Ovary (tissue), 9 donors: ENCODE results near the gene P4HTM. TPM values are rescaled to one million over a fixed set of nuclear protein-coding genes. Genes with fewer than 3 reads are reported as not detected.

Experiments used
- DNase-seq, 5 donors: peaks; one replicate each; pipeline ENCODE4 v3.0.0-alpha.2; 2019 to 2020
- H3K27ac ChIP-seq, 2 donors: fragments of 200-600 bp; one replicate each; pipeline versions ENCODE4 v1.5.1 to v1.8.0; 2019 to 2022
- H3K27me3 ChIP-seq: fragments of 200-600 bp; one replicate; pipeline ENCODE4 v1.8.0; 2022
- H3K36me3 ChIP-seq: fragments of 200-600 bp; sonication (generic); one replicate; pipeline ENCODE4 v1.5.1; 2019
- H3K4me1 ChIP-seq: one replicate; pipeline ENCODE4 v1.8.1; 2013; ENCODE audit warnings: mild to moderate bottlenecking, moderate library complexity; ENCODE audit not compliant: insufficient read depth
- H3K4me3 ChIP-seq: fragments of 200-600 bp; sonication (generic); one replicate; pipeline ENCODE4 v1.5.1; 2017
- H3K9me3 ChIP-seq, 2 donors: fragments of 200-600 bp in 1 of 2; sonication (generic) in 1 of 2; one replicate each; pipeline versions ENCODE4 v1.5.1 to v1.8.1; 2013 to 2019; ENCODE audit warnings: mild to moderate bottlenecking in 1 of 2, moderate library complexity in 1 of 2
- EP300 ChIP-seq: sonication (generic); formaldehyde crosslinking; IDR thresholded peaks from one replicate; pipeline ENCODE4 v1.6.1; 2017; ENCODE audit warnings: antibody characterized with exemption
- POLR2A ChIP-seq: fragments of 450-650 bp; IDR thresholded peaks from one replicate; pipeline ENCODE4 v1.6.1; 2017; ENCODE audit warnings: antibody characterized with exemption, mild to moderate bottlenecking, moderate library complexity
- WGBS, 3 donors: extraction: QIAGEN DNeasy Blood & Tissue Kit in 1 of 3; methylation state at CpG; one replicate each; pipeline versions ENCODE4 v1.1.5 to v1.1.7; 2013 to 2017; 5-methylcytosine and 5-hydroxymethylcytosine counted together
- intact Hi-C, 4 donors: fragments of 100-400 bp; cut with DNase I; formaldehyde crosslinking; loops; one replicate each; pipeline versions ENCODE4 v1.11.0 to v1.15.1; 2022 to 2023
- polyA plus RNA-seq, 2 donors: library from polyadenylated mRNA; stranded (reverse); fragments of 200-250 nt in 1 of 2; fragments of 350-450 nt in 1 of 2; fragmentation: Illumina TruSeq in 1 of 2; extraction: RNeasy Lipid Tissue Mini Kit (QIAGEN cat#74804) in 1 of 2; gene quantifications; one replicate each; pipeline ENCODE4 v1.2.3, GENCODE V29; 2013 to 2014
- total RNA-seq, 7 donors: library from RNA; depleted of rRNA in 2 of 7; stranded (reverse); fragments of >200 nt in 2 of 7; fragmentation: NEBNext Ultra II Directional in 3 of 7; extraction: Animal tissue kit (Norgen Biotek cat#: 25700) in 3 of 7; gene quantifications; one replicate each; pipeline versions ENCODE4 v1.1.0 to v1.2.4, GENCODE V29; 2016 to 2023
- TF ChIP-seq, protein P1 (sequence below), 3 donors: fragments of 450-650 bp in 2 of 3; fragments of 200-600 bp in 1 of 3; IDR thresholded peaks; one replicate each; pipeline versions ENCODE4 v1.5.1 to v1.8.0; 2016 to 2022; ENCODE audit warnings: antibody characterized with exemption in 3 of 3, mild to moderate bottlenecking in 1 of 3
- donor health status: DM: no; HTN: no; CAD: no; lungs with moderate emphysema.
- donor health status: DM: no; HTN: no; CAD: no.
- donor health status: Bipolar disorder and iron deficiency.
- donor health status: DM: yes; HTN: yes; CAD: no.
- donor health status: DM: no; HTN: no; CAD: no.
- donor health status: DM: yes; HTN: yes; CAD: no.

P4HTM gene
- total and polyA plus RNA-seq, 9 donors, result 16.6 to 125 (median 41.0) TPM

DNA sequence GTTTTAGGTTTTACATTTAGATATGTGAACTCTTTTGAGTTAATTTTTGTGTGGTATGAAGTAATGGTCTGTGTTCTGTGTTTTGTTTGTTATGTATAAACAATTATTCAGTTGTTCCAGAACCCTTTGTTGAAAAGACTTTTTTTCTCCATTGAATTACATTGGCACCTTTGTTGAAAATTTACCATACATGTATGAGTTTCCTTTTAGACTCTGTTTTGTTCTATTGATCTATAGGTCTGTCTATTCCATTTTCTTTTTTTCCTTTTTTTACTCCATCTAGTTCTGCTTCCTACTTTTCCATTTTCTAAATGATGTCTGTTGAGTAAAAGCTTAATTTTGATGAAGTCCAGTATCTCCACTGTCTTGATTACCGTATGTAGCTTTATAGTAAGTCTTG lies 40.0 kb upstream of the P4HTM start:
- intact Hi-C loops, result no loop called here
- no peak for DNase-seq
- H3K27me3 ChIP-seq, result no peaks in the 10 kb centered on the region
- no peak overlapping the region for H3K27ac ChIP-seq
- no peak overlapping the region for H3K4me3 ChIP-seq
- no peaks in the 10 kb centered on the region for H3K4me1 ChIP-seq
- TF ChIP-seq, protein P1, sequence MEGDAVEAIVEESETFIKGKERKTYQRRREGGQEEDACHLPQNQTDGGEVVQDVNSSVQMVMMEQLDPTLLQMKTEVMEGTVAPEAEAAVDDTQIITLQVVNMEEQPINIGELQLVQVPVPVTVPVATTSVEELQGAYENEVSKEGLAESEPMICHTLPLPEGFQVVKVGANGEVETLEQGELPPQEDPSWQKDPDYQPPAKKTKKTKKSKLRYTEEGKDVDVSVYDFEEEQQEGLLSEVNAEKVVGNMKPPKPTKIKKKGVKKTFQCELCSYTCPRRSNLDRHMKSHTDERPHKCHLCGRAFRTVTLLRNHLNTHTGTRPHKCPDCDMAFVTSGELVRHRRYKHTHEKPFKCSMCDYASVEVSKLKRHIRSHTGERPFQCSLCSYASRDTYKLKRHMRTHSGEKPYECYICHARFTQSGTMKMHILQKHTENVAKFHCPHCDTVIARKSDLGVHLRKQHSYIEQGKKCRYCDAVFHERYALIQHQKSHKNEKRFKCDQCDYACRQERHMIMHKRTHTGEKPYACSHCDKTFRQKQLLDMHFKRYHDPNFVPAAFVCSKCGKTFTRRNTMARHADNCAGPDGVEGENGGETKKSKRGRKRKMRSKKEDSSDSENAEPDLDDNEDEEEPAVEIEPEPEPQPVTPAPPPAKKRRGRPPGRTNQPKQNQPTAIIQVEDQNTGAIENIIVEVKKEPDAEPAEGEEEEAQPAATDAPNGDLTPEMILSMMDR (IDR thresholded peaks at IDR 0.05), result no peak
- TF ChIP-seq POLR2A (no peak), EP300 (no peak)
- H3K36me3 ChIP-seq, result no peaks in the 10 kb centered on the region
- WGBS, 3 donors, result 87 to 92% (median 89%) methylated on average over 1 of the region's 1 CpG
- no peaks in the 10 kb centered on the region for H3K9me3 ChIP-seq

DNA sequence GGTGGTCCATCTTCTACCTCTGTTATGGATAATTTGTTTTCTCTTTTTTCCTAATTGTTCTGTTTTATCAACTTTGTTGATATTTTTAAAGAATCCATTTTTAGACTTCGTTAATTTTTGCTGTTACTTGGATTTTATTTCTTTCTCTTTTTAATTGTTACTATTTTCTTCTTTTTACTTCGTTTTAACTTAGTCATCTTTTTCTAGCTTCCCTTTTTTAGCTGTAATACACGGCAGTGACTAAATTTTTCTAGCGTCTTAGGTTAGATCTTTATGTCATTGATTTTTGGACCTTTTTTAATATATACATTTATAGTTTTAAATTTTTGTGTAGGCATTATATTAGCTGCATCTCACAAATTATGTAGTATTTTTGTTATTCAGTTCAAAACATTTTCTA lies 38.3 kb upstream of the P4HTM start:
- H3K27me3 ChIP-seq, result no peaks in the 10 kb centered on the region
- WGBS, 3 donors, result 81 to 89% (median 86%) methylated on average over 4 of the region's 4 CpGs
- H3K9me3 ChIP-seq, result no peaks in the 10 kb centered on the region
- H3K4me1 ChIP-seq, result no peaks in the 10 kb centered on the region
- TF ChIP-seq EP300 (no peak), POLR2A (no peak)
- TF ChIP-seq, protein P1 (IDR thresholded peaks at IDR 0.05), result no peak
- no peak overlapping the region for H3K27ac ChIP-seq
- DNase-seq, result no peak
- intact Hi-C loops, result no loop called here
- H3K36me3 ChIP-seq, result no peaks in the 10 kb centered on the region
- H3K4me3 ChIP-seq, result no peak overlapping the region

DNA sequence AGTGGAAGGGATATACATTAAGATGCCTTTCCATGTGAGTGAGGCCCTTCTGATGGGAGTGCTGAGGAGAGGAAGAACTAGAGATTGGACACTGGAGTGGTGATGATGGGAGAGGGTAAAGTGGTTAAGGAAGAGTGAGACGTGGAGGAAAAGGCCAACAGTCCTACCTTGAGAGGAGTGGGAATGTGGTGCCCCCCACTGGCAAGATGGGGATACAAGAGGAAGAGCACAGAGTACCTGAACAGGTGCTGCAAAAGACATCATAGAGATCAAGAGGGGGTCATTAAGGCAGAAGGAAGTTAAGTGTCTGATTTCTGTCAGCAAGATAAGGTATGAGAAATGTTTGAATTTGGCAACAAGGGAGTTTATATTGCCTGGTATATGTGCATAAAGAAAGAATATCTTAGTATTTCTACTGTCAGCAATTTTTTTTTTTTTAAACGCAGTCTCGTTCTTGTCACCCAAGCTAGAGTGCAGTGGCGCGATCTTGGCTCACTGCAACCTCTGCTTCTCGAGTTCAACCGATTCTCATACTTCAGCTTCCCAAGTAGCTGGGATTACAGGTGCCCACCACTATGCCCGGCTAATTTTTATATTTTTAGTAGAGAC lies 37.4 kb upstream of the P4HTM start:
- H3K4me1 ChIP-seq, result no peaks in the 10 kb centered on the region
- TF ChIP-seq POLR2A, result no peak
- TF ChIP-seq, protein P1 (IDR thresholded peaks at IDR 0.05), result no peak
- TF ChIP-seq EP300, result no peak
- WGBS, 3 donors, result 86 to 88% (median 87%) methylated on average over 8 of the region's 8 CpGs
- no peaks in the 10 kb centered on the region for H3K36me3 ChIP-seq
- no peak overlapping the region for H3K27ac ChIP-seq
- no peaks in the 10 kb centered on the region for H3K9me3 ChIP-seq
- no peak overlapping the region for H3K4me3 ChIP-seq
- DNase-seq, result no peak
- H3K27me3 ChIP-seq, result no peaks in the 10 kb centered on the region
- intact Hi-C loops, result no loop called here

DNA sequence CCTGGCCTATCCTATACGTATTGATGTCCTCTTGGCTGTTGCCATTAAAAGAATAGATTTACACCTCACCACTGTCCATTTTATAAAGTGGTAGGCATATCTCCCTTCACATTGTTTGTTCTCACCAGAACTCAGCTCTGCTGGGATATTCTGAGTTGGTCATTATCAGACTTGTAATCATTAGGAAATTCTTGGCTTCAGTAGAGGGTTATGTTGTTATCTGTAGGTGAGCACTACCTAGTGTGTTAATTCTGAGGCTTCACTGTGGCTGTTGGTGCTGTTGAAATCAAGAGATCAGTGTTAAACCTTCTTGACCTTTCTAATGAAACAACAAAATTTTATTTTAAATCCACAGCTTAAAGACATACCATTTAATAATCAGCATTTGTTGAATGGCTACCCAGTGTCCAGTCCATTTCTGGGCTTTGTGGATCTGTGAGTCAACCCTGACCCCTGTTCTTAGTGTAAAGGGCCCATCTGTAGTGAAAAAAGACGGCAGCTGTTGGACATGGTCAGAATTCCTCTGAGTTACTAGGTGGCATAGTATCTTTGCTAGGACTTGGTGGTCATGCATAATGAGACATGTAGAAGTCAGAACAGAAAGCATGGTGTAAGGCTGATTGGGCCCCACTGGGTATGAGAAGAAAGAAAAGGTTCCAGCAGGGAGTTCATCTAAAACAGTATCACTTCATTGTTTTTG lies 32.9 kb upstream of the P4HTM start:
- no peak for DNase-seq
- Histone ChIP-seq H3K4me1 (no peaks in the 10 kb centered on the region), H3K9me3 (no peaks in the 10 kb centered on the region), H3K36me3 (no peaks in the 10 kb centered on the region), H3K27me3 (no peaks in the 10 kb centered on the region), H3K27ac (no peak overlapping the region), H3K4me3 (no peak overlapping the region)
- TF ChIP-seq EP300, result no peak
- TF ChIP-seq, protein P1 (IDR thresholded peaks at IDR 0.05), result no peak
- TF ChIP-seq POLR2A, result no peak
- WGBS, 3 donors, result 91 to 97% (median 94%) methylated on average over 2 of the region's 2 CpGs
- intact Hi-C loops, result no loop called here
